NCI-H524 treated with DMSO at 0.1 percent for 48 hours (cell line): ENCODE measurements around the gene LMO1.

Experiments
- DNase-seq: peaks from one replicate; lab custom pipeline; 2025; lab: John Stamatoyannopoulos, UW

The LMO1 gene

GRCh38 chr11:8242499-8243280, 21.0 kb downstream of the LMO1 start:
- DNase-seq: peak; percentile 72

- no peak for DNase-seq
Measured at GRCh38 chr11:8242118-8242475, 21.6 kb downstream of the LMO1 start.

- no peak for DNase-seq
Measured at GRCh38 chr11:8241373-8242117, 22.1 kb downstream of the LMO1 start.

GRCh38 chr11:8239536-8240228, 24.0 kb downstream of the LMO1 start:
- no peak for DNase-seq

- DNase-seq: no peak
Measured at GRCh38 chr11:8239040-8239439, 24.6 kb downstream of the LMO1 start.

- DNase-seq: no peak
Measured at GRCh38 chr11:8237453-8237852, 26.2 kb downstream of the LMO1 start.

- no peak for DNase-seq
Measured at GRCh38 chr11:8235925-8236324, 27.8 kb downstream of the LMO1 start.

- DNase-seq: no peak
Measured at GRCh38 chr11:8234910-8235309, 28.8 kb downstream of the LMO1 start.

- no peak for DNase-seq
Measured at GRCh38 chr11:8234425-8234821, 29.3 kb downstream of the LMO1 start.

- DNase-seq: no peak
Measured at GRCh38 chr11:8233691-8234424, 29.8 kb downstream of the LMO1 start.

- no peak for DNase-seq
Measured at GRCh38 chr11:8232849-8233606, 30.6 kb downstream of the LMO1 start.

GRCh38 chr11:8232414-8232813, 31.3 kb downstream of the LMO1 start:
- no peak for DNase-seq

GRCh38 chr11:8231979-8232378, 31.7 kb downstream of the LMO1 start:
- no peak for DNase-seq

- no peak for DNase-seq
Measured at GRCh38 chr11:8230921-8231847, 32.5 kb downstream of the LMO1 start.

- no peak for DNase-seq
Measured at GRCh38 chr11:8230178-8230859, 33.4 kb downstream of the LMO1 start.

- DNase-seq: no peak
Measured at GRCh38 chr11:8229299-8230177, 34.1 kb downstream of the LMO1 start.

- no peak for DNase-seq
Measured at GRCh38 chr11:8228231-8228630, 35.4 kb downstream of the LMO1 start.
